Activated CD8-positive, alpha-beta T cell treated with anti-CD3 and anti-CD28 coated beads for 36 hours (primary cell): ENCODE data around the gene ANO7. TPM values are rescaled to one million over a fixed set of nuclear protein-coding genes. Genes with fewer than 3 reads are reported as not detected.

ENCODE experiments used
- ATAC-seq: fragments of 200-7000 bp; cut with Tn5 transposase; one replicate; pipeline ENCODE4 v1.10.0; 2021; ENCODE audit warnings: mild to moderate bottlenecking, moderate library complexity
- CTCF ChIA-PET: fragments of 350-600 bp; sonication (Branson Sonifier 250); formaldehyde crosslinking; loops from one replicate; lab custom pipeline; 2021; ENCODE audit warnings: antibody characterized with exemption; lab: Charles Lee
- POLR2A ChIA-PET: fragments of 350-600 bp; sonication (Branson Sonifier 250); formaldehyde crosslinking; loops from one replicate; lab custom pipeline; 2021; ENCODE audit warnings: antibody characterized with exemption; lab: Charles Lee
- DNase-seq: peaks from one replicate; pipeline ENCODE4 v3.0.0-alpha.2; 2020
- H3K27ac Mint-ChIP-seq: one replicate; pipeline ENCODE4 v1.8.0; 2021; ENCODE audit warnings: mild to moderate bottlenecking, mixed read lengths
- H3K27me3 Mint-ChIP-seq: one replicate; pipeline ENCODE4 v1.8.0; 2021; ENCODE audit warnings: mixed read lengths
- H3K36me3 Mint-ChIP-seq: one replicate; pipeline ENCODE4 v1.8.0; 2021; ENCODE audit warnings: low read depth, mixed read lengths
- H3K4me1 Mint-ChIP-seq: one replicate; pipeline ENCODE4 v1.8.0; 2021; ENCODE audit warnings: low read depth, mixed read lengths
- H3K4me3 Mint-ChIP-seq: one replicate; pipeline ENCODE4 v1.8.0; 2021; ENCODE audit warnings: mild to moderate bottlenecking, moderate library complexity, mixed read lengths
- H3K9me3 Mint-ChIP-seq: one replicate; pipeline ENCODE4 v1.8.0; 2021; ENCODE audit warnings: mixed read lengths
- intact Hi-C: fragments of 100-400 bp; cut with micrococcal nuclease; formaldehyde crosslinking; loops from one replicate; pipeline ENCODE4 v1.10.0; 2022
- total RNA-seq, 2 experiments: library from RNA; stranded (reverse); gene quantifications; one replicate each; pipeline ENCODE4 v1.2.3, GENCODE V29; 2021
- TF ChIP-seq, protein P1 (sequence below): fragments of 200-600 bp; IDR thresholded peaks from one replicate; pipeline ENCODE4 v1.8.0; 2022; ENCODE audit warnings: antibody characterized with exemption, mild to moderate bottlenecking

Gene ANO7
- total RNA-seq, 2 experiments from 2014 or later: 5.1 to 5.4 TPM

DNA sequence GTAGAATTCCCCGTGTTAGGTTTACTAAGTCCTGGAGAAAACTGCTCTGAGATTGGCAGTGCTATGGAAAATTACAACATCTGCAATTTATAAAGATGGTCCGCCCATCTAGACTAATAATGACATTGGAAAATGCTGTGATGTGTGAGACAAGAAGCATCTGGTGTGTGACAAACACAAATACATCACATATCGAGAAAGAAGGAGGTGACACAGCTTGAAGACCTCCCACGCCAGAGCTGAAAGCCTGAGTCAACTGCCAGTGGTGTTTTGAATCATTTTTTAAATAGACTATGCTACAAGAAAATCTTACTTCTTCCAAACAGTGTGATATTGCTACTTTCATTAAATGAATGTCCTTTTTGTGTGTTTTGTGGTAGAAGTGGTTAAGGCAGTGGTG lies 8.6 kb upstream of the ANO7 start:
- Mint-ChIP-seq H3K9me3 (no peaks in the 10 kb centered on the region), H3K4me1 (peaks cover 5% of the 10 kb centered on the region), H3K27ac (peak overlapping the region; percentile 6), H3K27me3 (no peaks in the 10 kb centered on the region), H3K36me3 (peaks cover 12% of the 10 kb centered on the region), H3K4me3 (no peak overlapping the region)
- intact Hi-C loops: no loop called here
- ATAC-seq (peak; percentile 74), DNase-seq (peak; percentile 51)
- TF ChIP-seq, protein P1, sequence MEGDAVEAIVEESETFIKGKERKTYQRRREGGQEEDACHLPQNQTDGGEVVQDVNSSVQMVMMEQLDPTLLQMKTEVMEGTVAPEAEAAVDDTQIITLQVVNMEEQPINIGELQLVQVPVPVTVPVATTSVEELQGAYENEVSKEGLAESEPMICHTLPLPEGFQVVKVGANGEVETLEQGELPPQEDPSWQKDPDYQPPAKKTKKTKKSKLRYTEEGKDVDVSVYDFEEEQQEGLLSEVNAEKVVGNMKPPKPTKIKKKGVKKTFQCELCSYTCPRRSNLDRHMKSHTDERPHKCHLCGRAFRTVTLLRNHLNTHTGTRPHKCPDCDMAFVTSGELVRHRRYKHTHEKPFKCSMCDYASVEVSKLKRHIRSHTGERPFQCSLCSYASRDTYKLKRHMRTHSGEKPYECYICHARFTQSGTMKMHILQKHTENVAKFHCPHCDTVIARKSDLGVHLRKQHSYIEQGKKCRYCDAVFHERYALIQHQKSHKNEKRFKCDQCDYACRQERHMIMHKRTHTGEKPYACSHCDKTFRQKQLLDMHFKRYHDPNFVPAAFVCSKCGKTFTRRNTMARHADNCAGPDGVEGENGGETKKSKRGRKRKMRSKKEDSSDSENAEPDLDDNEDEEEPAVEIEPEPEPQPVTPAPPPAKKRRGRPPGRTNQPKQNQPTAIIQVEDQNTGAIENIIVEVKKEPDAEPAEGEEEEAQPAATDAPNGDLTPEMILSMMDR: no peak
- CTCF ChIA-PET: interaction anchor here (1.3 kb wide), 1 partner anchor 101 kb away, joined by 4 read pairs; no protein-coding TSS in a partner anchor
- POLR2A ChIA-PET: no interaction called here

DNA sequence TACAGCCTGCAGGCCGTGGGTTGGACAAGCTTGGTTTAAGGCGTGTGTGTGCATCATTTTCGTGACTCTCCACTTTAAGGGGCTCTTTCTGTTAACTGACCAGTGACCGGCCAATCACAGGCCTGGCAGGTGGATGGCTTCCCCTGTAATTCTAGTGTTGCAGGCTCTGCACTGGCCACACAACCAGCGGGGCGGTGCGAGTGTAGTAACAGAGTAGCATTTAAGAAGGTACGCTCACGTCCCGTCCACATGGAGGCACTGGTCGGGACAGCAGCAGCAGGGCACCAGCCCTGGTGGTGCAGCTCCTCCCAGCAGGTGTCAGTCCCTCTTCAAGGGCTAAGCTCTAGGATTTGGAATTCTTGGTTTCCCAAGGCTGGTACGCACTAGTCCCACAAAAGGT lies 8.0 kb upstream of the ANO7 start:
- ChIA-PET CTCF (interaction anchor here (1.3 kb wide), 1 partner anchor 102 kb away, joined by 4 read pairs; no protein-coding TSS in a partner anchor), POLR2A (interaction anchor here (0.6 kb wide), 1 partner anchor 331 kb away, joined by 3 read pairs; no protein-coding TSS in a partner anchor)
- Mint-ChIP-seq H3K27ac (no peak overlapping the region), H3K9me3 (no peaks in the 10 kb centered on the region), H3K27me3 (no peaks in the 10 kb centered on the region), H3K36me3 (peaks cover 6% of the 10 kb centered on the region), H3K4me3 (no peak overlapping the region), H3K4me1 (peaks cover 5% of the 10 kb centered on the region)
- DNase-seq: no peak
- TF ChIP-seq, protein P1: no peak
- no peak for ATAC-seq
- intact Hi-C loops: no loop called here

DNA sequence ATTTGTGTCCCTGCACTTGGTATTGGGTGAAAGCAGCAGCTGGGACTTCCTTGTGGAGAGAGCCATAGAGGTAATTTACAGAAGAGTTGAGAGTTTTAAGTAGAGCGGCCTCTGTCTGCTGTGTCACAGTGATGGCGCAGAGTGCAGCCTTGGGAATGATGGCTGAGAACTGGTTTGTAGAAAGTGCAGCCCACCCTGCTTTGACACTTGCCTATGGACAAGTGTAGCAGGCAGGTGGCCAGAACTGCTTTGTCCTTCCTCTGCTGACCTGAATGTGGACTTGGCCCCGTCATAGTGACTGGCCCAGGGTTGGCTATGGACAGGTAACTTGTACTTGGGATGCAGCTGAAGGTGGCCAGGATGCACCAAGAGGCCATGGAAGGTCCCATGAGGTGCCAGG lies 6.4 kb upstream of the ANO7 start:
- TF ChIP-seq, protein P1: no peak
- POLR2A ChIA-PET: no interaction called here

DNA sequence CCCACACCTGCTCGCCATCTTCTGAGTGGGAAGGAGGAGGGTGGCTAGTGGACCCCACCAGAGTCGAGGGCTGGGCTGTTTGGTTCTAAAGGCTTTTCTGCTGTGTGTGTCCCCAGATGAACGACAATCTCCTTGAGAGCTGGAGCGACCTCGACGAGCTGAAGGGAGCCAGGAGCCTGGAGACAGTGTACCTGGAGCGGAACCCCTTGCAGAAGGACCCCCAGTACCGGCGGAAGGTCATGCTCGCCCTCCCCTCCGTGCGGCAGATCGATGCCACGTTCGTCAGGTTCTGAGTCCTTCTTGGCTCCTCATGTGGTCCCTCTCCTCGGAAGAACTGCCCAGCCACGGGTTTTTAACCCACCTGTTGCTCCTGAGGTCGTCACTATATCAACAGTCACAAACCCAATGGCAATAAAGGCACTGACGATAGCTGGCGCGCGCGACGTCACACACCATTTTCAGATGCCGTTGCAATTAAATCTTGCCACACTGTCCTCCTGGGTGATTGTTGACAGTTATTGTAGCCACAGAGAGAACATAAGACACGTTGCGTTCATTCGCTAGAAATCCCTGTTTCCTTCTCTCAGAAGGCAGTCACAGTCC lies 5.8 kb upstream of the ANO7 start:
- Mint-ChIP-seq H3K27ac (no peak overlapping the region), H3K9me3 (no peaks in the 10 kb centered on the region), H3K4me1 (peaks cover 5% of the 10 kb centered on the region), H3K27me3 (no peaks in the 10 kb centered on the region), H3K36me3 (peaks cover 6% of the 10 kb centered on the region), H3K4me3 (no peak overlapping the region)
- TF ChIP-seq, protein P1: no peak
- ATAC-seq: no peak
- DNase-seq: no peak
- intact Hi-C loops: no loop called here
- CTCF ChIA-PET: no interaction called here
- POLR2A ChIA-PET: interaction anchor here (0.6 kb wide), 1 partner anchor 143 kb away, joined by 3 read pairs; no protein-coding TSS in a partner anchor

More for the DNA sequence above, 6.4 kb upstream of the ANO7 start:
- no peak for DNase-seq
- H3K27ac Mint-ChIP-seq: no peak overlapping the region
- H3K4me3 Mint-ChIP-seq: no peak overlapping the region
- peaks cover 6% of the 10 kb centered on the region for H3K36me3 Mint-ChIP-seq
- ATAC-seq: no peak
- CTCF ChIA-PET: no interaction called here
- peaks cover 5% of the 10 kb centered on the region for H3K4me1 Mint-ChIP-seq
- H3K9me3 Mint-ChIP-seq: no peaks in the 10 kb centered on the region
- intact Hi-C loops: no loop called here
- no peaks in the 10 kb centered on the region for H3K27me3 Mint-ChIP-seq

DNA sequence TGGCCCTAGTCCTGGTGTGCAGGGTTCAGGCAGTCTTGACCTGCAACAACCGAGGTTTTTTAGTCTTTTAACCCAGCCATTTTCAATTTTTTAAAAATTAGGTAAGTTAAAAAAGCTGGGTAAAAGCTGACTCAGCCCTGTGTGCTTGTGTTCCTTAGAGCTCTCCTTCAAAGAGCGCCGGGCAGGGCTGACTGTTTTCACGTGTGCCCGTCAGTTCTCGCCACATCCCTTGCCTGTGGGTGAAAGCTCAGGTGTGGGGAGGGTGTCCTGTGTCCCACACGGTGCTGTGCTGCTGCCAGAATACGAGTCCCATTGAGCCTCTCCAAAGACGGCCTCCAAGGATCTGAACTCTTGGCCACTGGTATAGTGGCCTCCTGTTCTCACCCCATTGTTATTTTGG lies 5.3 kb upstream of the ANO7 start:
- ATAC-seq: no peak
- no peak overlapping the region for H3K4me3 Mint-ChIP-seq
- intact Hi-C loops: no loop called here
- ChIA-PET CTCF (interaction anchor here (0.8 kb wide), 1 partner anchor 306 kb away, joined by 4 read pairs; no protein-coding TSS in a partner anchor), POLR2A (interaction anchor here (0.6 kb wide), 1 partner anchor 143 kb away, joined by 3 read pairs; no protein-coding TSS in a partner anchor)
- peaks cover 5% of the 10 kb centered on the region for H3K4me1 Mint-ChIP-seq
- no peak for DNase-seq
- H3K9me3 Mint-ChIP-seq: no peaks in the 10 kb centered on the region
- H3K27ac Mint-ChIP-seq: no peak overlapping the region
- no peaks in the 10 kb centered on the region for H3K27me3 Mint-ChIP-seq
- H3K36me3 Mint-ChIP-seq: peaks cover 6% of the 10 kb centered on the region
- TF ChIP-seq, protein P1: no peak
